Neural progenitor cell (in vitro differentiated cells): ENCODE results near the gene C22orf39. TPM values are rescaled to one million over a fixed set of nuclear protein-coding genes. Genes with fewer than 3 reads are reported as not detected.

Experiments used
- DNase-seq: peaks from one replicate; pipeline ENCODE4 v3.0.0-alpha.2; 2016; ENCODE audit warnings: low spot score
- H2AFZ ChIP-seq: fragments of 200-600 bp; sonication (generic); replicated peaks from 2 replicates; pipeline ENCODE4 v1.6.1; 2016; ENCODE audit warnings: antibody characterized with exemption
- H3F3A ChIP-seq: fragments of 200-600 bp; sonication (generic); 2 replicates; pipeline ENCODE4 v1.6.1; 2016; ENCODE audit warnings: antibody characterized with exemption, low read depth
- H3K27ac ChIP-seq: fragments of 200-600 bp; sonication (generic); 2 replicates; pipeline ENCODE4 v1.5.1; 2016; ENCODE audit warnings: mild to moderate bottlenecking
- H3K27me3 ChIP-seq: fragments of 200-600 bp; sonication (generic); 2 replicates; pipeline ENCODE4 v1.6.1; 2016; ENCODE audit warnings: mild to moderate bottlenecking, moderate library complexity
- H3K36me3 ChIP-seq: fragments of 200-600 bp; sonication (generic); 2 replicates; pipeline ENCODE4 v1.5.1; 2016
- H3K4me1 ChIP-seq: fragments of 200-600 bp; sonication (generic); 2 replicates; pipeline ENCODE4 v1.6.1; 2016; ENCODE audit warnings: mixed run types
- H3K4me2 ChIP-seq: fragments of 200-600 bp; sonication (generic); 2 replicates; pipeline ENCODE4 v1.6.1; 2016
- H3K4me3 ChIP-seq: fragments of 200-600 bp; sonication (generic); 2 replicates; pipeline ENCODE4 v1.5.1; 2016
- H3K79me2 ChIP-seq: fragments of 200-600 bp; sonication (generic); 2 replicates; pipeline ENCODE4 v1.6.1; 2016; ENCODE audit warnings: low read depth
- H3K9ac ChIP-seq: fragments of 200-600 bp; sonication (generic); 2 replicates; pipeline ENCODE4 v1.6.1; 2016
- H3K9me3 ChIP-seq: fragments of 200-600 bp; sonication (generic); 2 replicates; pipeline ENCODE4 v1.5.1; 2016; ENCODE audit warnings: low read depth
- H4K20me1 ChIP-seq: fragments of 200-600 bp; sonication (generic); 2 replicates; pipeline ENCODE4 v1.6.1; 2016; ENCODE audit warnings: low read depth
- H3K27ac Mint-ChIP-seq: 3 replicates; pipeline ENCODE4 v1.8.0; 2021; ENCODE audit warnings: mixed read lengths
- H3K27me3 Mint-ChIP-seq: 2 replicates; pipeline ENCODE4 v1.8.0; 2022; ENCODE audit warnings: low read depth, mild to moderate bottlenecking, inconsistent platforms, moderate library complexity, mixed read lengths; ENCODE audit not compliant: insufficient read depth
- H3K36me3 Mint-ChIP-seq: 3 replicates; pipeline ENCODE4 v1.8.0; 2021; ENCODE audit warnings: mixed read lengths
- H3K4me1 Mint-ChIP-seq: 3 replicates; pipeline ENCODE4 v1.8.0; 2021; ENCODE audit warnings: mixed read lengths
- H3K4me3 Mint-ChIP-seq: 3 replicates; pipeline ENCODE4 v1.8.0; 2021; ENCODE audit warnings: mild to moderate bottlenecking, moderate library complexity, mixed read lengths
- H3K9me3 Mint-ChIP-seq: 3 replicates; pipeline ENCODE4 v1.8.0; 2020; ENCODE audit warnings: mixed read lengths
- CTCF ChIP-seq: fragments of 200-600 bp; sonication (generic); IDR thresholded peaks from 2 replicates; pipeline ENCODE4 v1.5.1; 2017; ENCODE audit warnings: antibody characterized with exemption, mild to moderate bottlenecking
- EZH2 ChIP-seq: fragments of 200-600 bp; sonication (generic); IDR thresholded peaks from 2 replicates; pipeline ENCODE4 v1.6.1; 2017; ENCODE audit warnings: antibody characterized with exemption, mild to moderate bottlenecking, moderate library complexity
- EZH2phosphoT487 ChIP-seq: fragments of 200-600 bp; sonication (generic); IDR thresholded peaks from 2 replicates; pipeline ENCODE4 v1.6.1; 2017; ENCODE audit warnings: antibody characterized with exemption
- total RNA-seq: library from RNA; depleted of rRNA; stranded (reverse); fragments of >200 nt; gene quantifications from 2 replicates; pipeline ENCODE4 v1.2.3, GENCODE V29; 2015; ENCODE audit warnings: low replicate concordance

C22orf39 gene
- total RNA-seq, 1 donor from 2014 or later = 49.5 TPM

GRCh38 chr22:19420321-19420720 is 27.2 kb downstream of the C22orf39 start:
- no peak for DNase-seq
- Histone ChIP-seq H3K27ac (no peak overlapping the region), H3K79me2 (peaks cover 100% of the 10 kb centered on the region), H2AFZ (no peak overlapping the region), H3K9me3 (no peaks in the 10 kb centered on the region), H4K20me1 (peaks cover 55% of the 10 kb centered on the region), H3K4me2 (no peak overlapping the region), H3K9ac (no peak overlapping the region), H3K27me3 (no peaks in the 10 kb centered on the region), H3F3A (no peaks in the 10 kb centered on the region), H3K4me1 (peaks cover 10% of the 10 kb centered on the region), H3K4me3 (no peak overlapping the region), H3K36me3 (no peaks in the 10 kb centered on the region)
- H3K4me1 Mint-ChIP-seq = peaks cover 10% of the 10 kb centered on the region
- no peaks in the 10 kb centered on the region for H3K27me3 Mint-ChIP-seq
- TF ChIP-seq CTCF (no peak), EZH2phosphoT487 (no peak), EZH2 (no peak)
- H3K36me3 Mint-ChIP-seq = peaks cover 16% of the 10 kb centered on the region
- H3K27ac Mint-ChIP-seq = no peak overlapping the region
- H3K4me3 Mint-ChIP-seq = no peak overlapping the region
- peaks cover 4% of the 10 kb centered on the region for H3K9me3 Mint-ChIP-seq

GRCh38 chr22:19419464-19420178 is 27.9 kb downstream of the C22orf39 start:
- Mint-ChIP-seq H3K4me1 (peaks cover 10% of the 10 kb centered on the region), H3K36me3 (peaks cover 19% of the 10 kb centered on the region), H3K9me3 (peaks cover 4% of the 10 kb centered on the region), H3K27me3 (no peaks in the 10 kb centered on the region), H3K27ac (no peak overlapping the region), H3K4me3 (no peak overlapping the region)
- no peak for DNase-seq
- H3K9ac ChIP-seq = no peak overlapping the region
- H3K4me3 ChIP-seq = no peak overlapping the region
- H3F3A ChIP-seq = no peaks in the 10 kb centered on the region
- H3K9me3 ChIP-seq = no peaks in the 10 kb centered on the region
- TF ChIP-seq CTCF (no peak), EZH2phosphoT487 (no peak), EZH2 (no peak)
- H4K20me1 ChIP-seq = peaks cover 49% of the 10 kb centered on the region
- no peaks in the 10 kb centered on the region for H3K27me3 ChIP-seq
- no peak overlapping the region for H3K4me2 ChIP-seq
- no peak overlapping the region for H2AFZ ChIP-seq
- peaks cover 100% of the 10 kb centered on the region for H3K79me2 ChIP-seq
- H3K27ac ChIP-seq = no peak overlapping the region
- peaks cover 10% of the 10 kb centered on the region for H3K4me1 ChIP-seq
- H3K36me3 ChIP-seq = no peaks in the 10 kb centered on the region

- Mint-ChIP-seq H3K27me3 (no peaks in the 10 kb centered on the region), H3K4me1 (peaks cover 10% of the 10 kb centered on the region), H3K36me3 (peaks cover 19% of the 10 kb centered on the region), H3K4me3 (no peak overlapping the region), H3K27ac (no peak overlapping the region), H3K9me3 (peaks cover 4% of the 10 kb centered on the region)
- Histone ChIP-seq H3K79me2 (peaks cover 100% of the 10 kb centered on the region), H3K27me3 (no peaks in the 10 kb centered on the region), H4K20me1 (peaks cover 49% of the 10 kb centered on the region), H3K9ac (no peak overlapping the region), H3K4me1 (peaks cover 10% of the 10 kb centered on the region), H3K4me3 (no peak overlapping the region), H3K9me3 (no peaks in the 10 kb centered on the region), H3K27ac (no peak overlapping the region), H2AFZ (no peak overlapping the region), H3F3A (no peaks in the 10 kb centered on the region), H3K36me3 (no peaks in the 10 kb centered on the region), H3K4me2 (no peak overlapping the region)
- TF ChIP-seq EZH2phosphoT487 (no peak), CTCF (no peak), EZH2 (no peak)
- DNase-seq = no peak
Measured at GRCh38 chr22:19419086-19419463, 28.4 kb downstream of the C22orf39 start.
